Bronchial epithelial cell (primary cell): ENCODE measurements around the gene METTL23. TPM values are rescaled to one million over a fixed set of nuclear protein-coding genes. Genes with fewer than 3 reads are reported as not detected.

Experiments used
- DNase-seq: peaks from one replicate; pipeline ENCODE4 v3.0.0-alpha.2; 2010; ENCODE audit warnings: low read depth
- FAIRE-seq: peaks from 2 replicates; lab custom pipeline; 2011; peaks lifted over from hg19 to GRCh38; lab: Jason Lieb, UNC
- H3K27me3 ChIP-seq: 2 replicates; pipeline ENCODE4 v1.5.1; 2011; ENCODE audit warnings: low read length; ENCODE audit not compliant: control insufficient read depth, insufficient read depth
- H3K36me3 ChIP-seq: 2 replicates; pipeline ENCODE4 v1.5.1; 2011; ENCODE audit warnings: low read length; ENCODE audit not compliant: control insufficient read depth, insufficient read depth
- H3K4me3 ChIP-seq: 2 replicates; pipeline ENCODE4 v1.5.1; 2011; ENCODE audit warnings: mild to moderate bottlenecking, low read depth, low read length, control low read depth
- total RNA-seq: library from RNA; depleted of rRNA; stranded (reverse); fragments of >200 nt; gene quantifications from 2 replicates; pipeline ENCODE4 v1.2.1, GENCODE V29; 2014
- TF ChIP-seq, protein P1 (sequence below): IDR thresholded peaks from 2 replicates; pipeline ENCODE4 v1.5.1; 2011; ENCODE audit warnings: mild to moderate bottlenecking, moderate library complexity, low read length, control low read depth, inconsistent platforms; ENCODE audit not compliant: insufficient read depth, severe bottlenecking

The METTL23 gene
- total RNA-seq, 1 donor from 2014 or later, result 18.7 TPM

DNA sequence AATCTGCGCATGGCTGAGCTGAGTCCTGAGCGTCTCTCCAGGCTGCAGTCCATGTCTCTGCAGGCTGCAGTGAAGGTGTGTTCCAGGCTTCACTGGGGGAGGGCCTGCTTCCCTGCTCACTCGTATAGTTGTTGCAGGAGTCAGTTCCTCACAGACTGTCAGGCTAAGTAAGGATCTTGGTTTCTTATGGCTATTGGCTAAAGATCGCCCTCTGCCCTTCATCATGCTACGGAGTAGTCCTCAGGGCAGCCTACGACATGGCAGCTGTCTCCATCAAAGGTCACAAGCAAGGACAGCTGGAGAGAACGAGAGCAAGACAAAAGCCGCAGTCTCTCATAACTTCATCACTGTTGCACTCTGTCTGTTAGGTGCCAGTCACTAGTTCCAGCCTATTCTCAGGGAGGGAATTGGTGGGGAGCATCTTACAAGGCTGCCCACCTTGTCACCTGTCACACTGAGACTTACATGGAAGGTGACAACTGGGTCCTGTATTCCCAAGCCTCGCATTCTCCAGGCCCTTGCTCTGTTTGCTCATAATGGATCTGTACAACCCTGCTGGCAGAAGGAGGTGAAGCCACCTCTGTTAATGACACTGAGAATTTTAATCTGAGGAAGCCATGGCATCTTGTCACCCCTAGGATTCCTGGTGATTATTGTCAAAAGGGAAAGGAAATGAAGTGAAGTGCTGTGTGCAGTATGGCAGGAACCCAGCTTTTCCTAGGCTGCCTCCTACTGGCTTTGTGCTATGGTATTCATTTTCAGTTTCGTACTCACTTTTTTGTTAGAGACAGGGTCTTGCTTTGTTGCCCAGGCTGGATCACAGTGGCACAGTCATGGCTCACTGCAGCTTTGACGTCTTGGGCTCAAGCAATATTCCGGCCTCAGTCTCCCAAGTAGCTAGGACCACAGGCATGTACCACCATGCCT lies 54.7 kb downstream of the METTL23 start:
- no peaks in the 10 kb centered on the region for H3K27me3 ChIP-seq
- FAIRE-seq (no peak), DNase-seq (no peak)

GRCh38 chr17:76783146-76783545 lies 56.5 kb downstream of the METTL23 start:
- TF ChIP-seq, protein P1, sequence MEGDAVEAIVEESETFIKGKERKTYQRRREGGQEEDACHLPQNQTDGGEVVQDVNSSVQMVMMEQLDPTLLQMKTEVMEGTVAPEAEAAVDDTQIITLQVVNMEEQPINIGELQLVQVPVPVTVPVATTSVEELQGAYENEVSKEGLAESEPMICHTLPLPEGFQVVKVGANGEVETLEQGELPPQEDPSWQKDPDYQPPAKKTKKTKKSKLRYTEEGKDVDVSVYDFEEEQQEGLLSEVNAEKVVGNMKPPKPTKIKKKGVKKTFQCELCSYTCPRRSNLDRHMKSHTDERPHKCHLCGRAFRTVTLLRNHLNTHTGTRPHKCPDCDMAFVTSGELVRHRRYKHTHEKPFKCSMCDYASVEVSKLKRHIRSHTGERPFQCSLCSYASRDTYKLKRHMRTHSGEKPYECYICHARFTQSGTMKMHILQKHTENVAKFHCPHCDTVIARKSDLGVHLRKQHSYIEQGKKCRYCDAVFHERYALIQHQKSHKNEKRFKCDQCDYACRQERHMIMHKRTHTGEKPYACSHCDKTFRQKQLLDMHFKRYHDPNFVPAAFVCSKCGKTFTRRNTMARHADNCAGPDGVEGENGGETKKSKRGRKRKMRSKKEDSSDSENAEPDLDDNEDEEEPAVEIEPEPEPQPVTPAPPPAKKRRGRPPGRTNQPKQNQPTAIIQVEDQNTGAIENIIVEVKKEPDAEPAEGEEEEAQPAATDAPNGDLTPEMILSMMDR, result no peak
- DNase-seq (no peak), FAIRE-seq (no peak)
- no peak overlapping the region for H3K4me3 ChIP-seq
- peaks cover 2% of the 10 kb centered on the region for H3K36me3 ChIP-seq
- no peaks in the 10 kb centered on the region for H3K27me3 ChIP-seq

More for the DNA sequence above, 54.7 kb downstream of the METTL23 start:
- TF ChIP-seq, protein P1, result peak; percentile 9
- H3K4me3 ChIP-seq, result no peak overlapping the region
- peaks cover 2% of the 10 kb centered on the region for H3K36me3 ChIP-seq

Other genes with a start within 250 kb of the METTL23 start
- 9.9 and 10.8 TPM in 2 replicates for gene RHBDF2, start 225.4 kb upstream of the METTL23 start, total RNA-seq
- 2.1 and 2.3 TPM in 2 replicates for gene CYGB, start 189.1 kb upstream of the METTL23 start, total RNA-seq
- 0.13 TPM in 1 of 2 replicates, not detected in the other for gene PRCD, start 186.8 kb upstream of the METTL23 start, total RNA-seq
- gene ST6GALNAC2, start 141.0 kb upstream of the METTL23 start, total RNA-seq, result 38.4 and 64.4 TPM in 2 replicates
- 5.0 and 10.8 TPM in 2 replicates for gene ST6GALNAC1, start 83.1 kb upstream of the METTL23 start, total RNA-seq
- 80.6 and 95.9 TPM in 2 replicates for gene MXRA7, start 15.9 kb upstream of the METTL23 start, total RNA-seq
- 16.6 and 19.5 TPM in 2 replicates for gene JMJD6, start 233 bp upstream of the METTL23 start, total RNA-seq
- gene SRSF2, start 10.5 kb downstream of the METTL23 start, total RNA-seq, result 57.9 and 67.2 TPM in 2 replicates
- 15.2 and 17.1 TPM in 2 replicates for gene MFSD11, start 11.3 kb downstream of the METTL23 start, total RNA-seq
- under 0.01 TPM in 1 of 2 replicates, not detected in the other for gene MGAT5B, start 141.6 kb downstream of the METTL23 start, total RNA-seq